ENCODE measurements around the gene CCNL2.
"Not testable (repeated sequence)": the region's sequence is repeated elsewhere in the genome, so short reads cannot be mapped to it uniquely, and the experiment has no call there.

The CCNL2 gene

GRCh38 chr1:1419363-1419812 is 20.3 kb upstream of the CCNL2 start:
- no peak for DNase-seq

GRCh38 chr1:1418464-1419362 is 19.6 kb upstream of the CCNL2 start:
- no peak for DNase-seq

GRCh38 chr1:1417825-1418463 is 18.8 kb upstream of the CCNL2 start:
- DNase-seq, result not testable (repeated sequence)

GRCh38 chr1:1417396-1417795 is 18.3 kb upstream of the CCNL2 start:
- DNase-seq, result not testable (repeated sequence)

GRCh38 chr1:1415751-1416150 is 16.6 kb upstream of the CCNL2 start:
- DNase-seq, result no peak

- not testable (repeated sequence) for DNase-seq
Observed at GRCh38 chr1:1412311-1412902, 13.3 kb upstream of the CCNL2 start.

GRCh38 chr1:1411626-1412025 is 12.5 kb upstream of the CCNL2 start:
- DNase-seq, result no peak

GRCh38 chr1:1410238-1410637 is 11.1 kb upstream of the CCNL2 start:
- DNase-seq, result not testable (repeated sequence)

GRCh38 chr1:1407636-1408318 is 8.6 kb upstream of the CCNL2 start:
- DNase-seq, result no peak

- peak; percentile 95 for DNase-seq
Observed at GRCh38 chr1:1406821-1407635, 7.9 kb upstream of the CCNL2 start, which contains the start of gene MRPL20. Gene MRPL20, minus strand, starts transcription at chr1:1407293. Its CDS starts 76 bp downstream, at chr1:1407217.

- no peak for DNase-seq
Observed at GRCh38 chr1:1406101-1406820, 7.1 kb upstream of the CCNL2 start.

- DNase-seq, result no peak
Observed at GRCh38 chr1:1403653-1404052, 4.5 kb upstream of the CCNL2 start.

- DNase-seq, result not testable (repeated sequence)
Observed at GRCh38 chr1:1402901-1403392, 3.8 kb upstream of the CCNL2 start.

- DNase-seq, result no peak
Observed at GRCh38 chr1:1402072-1402900, 3.2 kb upstream of the CCNL2 start.

- no peak for DNase-seq
Observed at GRCh38 chr1:1401457-1402010, 2.4 kb upstream of the CCNL2 start.

GRCh38 chr1:1400576-1401456 is 1.7 kb upstream of the CCNL2 start:
- no peak for DNase-seq

- DNase-seq, result no peak
Observed at GRCh38 chr1:1399872-1400575, 889 bp upstream of the CCNL2 start.

- DNase-seq, result no peak
Observed at GRCh38 chr1:1398677-1399186, 403 bp downstream of the CCNL2 start.
